Gastrocnemius medialis (tissue), 4 donors: ENCODE measurements around the gene LCN12.

Experiments used
- CTCF ChIP-seq, 5 experiments: fragments of 450-650 bp in 3 of 5; fragments of 200-600 bp in 2 of 5; sonication (generic) in 2 of 5; IDR thresholded peaks in 4 of 5; conservative IDR thresholded peaks in 1 of 5; 1 replicate in 4 of 5; 2 replicates in 1 of 5; pipeline ENCODE4 v1.5.1; 2016 to 2019; ENCODE audit warnings: antibody characterized with exemption in 5 of 5, mild to moderate bottlenecking in 3 of 5, moderate library complexity in 3 of 5
- POLR2A ChIP-seq, 2 donors: fragments of 450-650 bp; IDR thresholded peaks; one replicate each; pipeline ENCODE4 v1.6.1; 2017; ENCODE audit warnings: antibody characterized with exemption in 2 of 2, mild to moderate bottlenecking in 2 of 2, moderate library complexity in 2 of 2

GRCh38 chr9:136982232-136983051 is 30.4 kb downstream of the LCN12 start, which contains the start of gene LCNL1:
- TF ChIP-seq CTCF (IDR thresholded peaks at IDR 0.05 in 4 of 5, conservative IDR thresholded peaks at IDR 0.05 in 1 of 5) (no peak), POLR2A (IDR thresholded peaks at IDR 0.05) (no peak)
